Activated naive CD4-positive, alpha-beta T cell treated with anti-CD3 and anti-CD28 coated beads, Interleukin-2, amount 50 U/mL, for 24 hours (primary cell): ENCODE results near the gene TNFRSF6B.

ENCODE experiments used
- H3K27ac Mint-ChIP-seq: one replicate; pipeline ENCODE4 v1.8.0; 2021; ENCODE audit warnings: mild to moderate bottlenecking, mixed read lengths
- H3K27me3 Mint-ChIP-seq: one replicate; pipeline ENCODE4 v1.8.0; 2021; ENCODE audit warnings: mixed read lengths
- H3K36me3 Mint-ChIP-seq: one replicate; pipeline ENCODE4 v1.8.0; 2021; ENCODE audit warnings: mixed read lengths
- H3K4me1 Mint-ChIP-seq: one replicate; pipeline ENCODE4 v1.8.0; 2021; ENCODE audit warnings: mixed read lengths
- H3K4me3 Mint-ChIP-seq: one replicate; pipeline ENCODE4 v1.8.0; 2021; ENCODE audit warnings: mild to moderate bottlenecking, mixed read lengths
- H3K9me3 Mint-ChIP-seq: one replicate; pipeline ENCODE4 v1.8.0; 2021; ENCODE audit warnings: mixed read lengths

The TNFRSF6B gene

GRCh38 chr20:63740627-63741353 lies 44.3 kb downstream of the TNFRSF6B start:
- Mint-ChIP-seq H3K27ac (no peak overlapping the region), H3K4me1 (peaks cover 10% of the 10 kb centered on the region), H3K27me3 (no peaks in the 10 kb centered on the region), H3K9me3 (no peaks in the 10 kb centered on the region), H3K4me3 (peak overlapping the region; percentile 49), H3K36me3 (no peaks in the 10 kb centered on the region)

GRCh38 chr20:63741354-63741675 lies 44.9 kb downstream of the TNFRSF6B start:
- peak overlapping the region; percentile 15 for H3K4me3 Mint-ChIP-seq
- no peaks in the 10 kb centered on the region for H3K36me3 Mint-ChIP-seq
- no peak overlapping the region for H3K27ac Mint-ChIP-seq
- no peaks in the 10 kb centered on the region for H3K9me3 Mint-ChIP-seq
- peaks cover 5% of the 10 kb centered on the region for H3K4me1 Mint-ChIP-seq
- no peaks in the 10 kb centered on the region for H3K27me3 Mint-ChIP-seq

- H3K4me3 Mint-ChIP-seq: peak overlapping the region; percentile 15
- no peaks in the 10 kb centered on the region for H3K4me1 Mint-ChIP-seq
- H3K27me3 Mint-ChIP-seq: no peaks in the 10 kb centered on the region
- H3K9me3 Mint-ChIP-seq: no peaks in the 10 kb centered on the region
- H3K27ac Mint-ChIP-seq: no peak overlapping the region
- H3K36me3 Mint-ChIP-seq: no peaks in the 10 kb centered on the region
Observed at GRCh38 chr20:63741676-63742380, 45.4 kb downstream of the TNFRSF6B start.

GRCh38 chr20:63742381-63743024 lies 46.1 kb downstream of the TNFRSF6B start:
- no peaks in the 10 kb centered on the region for H3K36me3 Mint-ChIP-seq
- H3K4me1 Mint-ChIP-seq: no peaks in the 10 kb centered on the region
- no peak overlapping the region for H3K27ac Mint-ChIP-seq
- no peak overlapping the region for H3K4me3 Mint-ChIP-seq
- H3K9me3 Mint-ChIP-seq: no peaks in the 10 kb centered on the region
- no peaks in the 10 kb centered on the region for H3K27me3 Mint-ChIP-seq

- H3K27me3 Mint-ChIP-seq: no peaks in the 10 kb centered on the region
- no peak overlapping the region for H3K27ac Mint-ChIP-seq
- H3K4me1 Mint-ChIP-seq: no peaks in the 10 kb centered on the region
- no peaks in the 10 kb centered on the region for H3K36me3 Mint-ChIP-seq
- no peak overlapping the region for H3K4me3 Mint-ChIP-seq
- no peaks in the 10 kb centered on the region for H3K9me3 Mint-ChIP-seq
Observed at GRCh38 chr20:63743210-63743970, 46.9 kb downstream of the TNFRSF6B start.

- Mint-ChIP-seq H3K9me3 (no peaks in the 10 kb centered on the region), H3K4me3 (no peak overlapping the region), H3K4me1 (peaks cover 6% of the 10 kb centered on the region), H3K27me3 (no peaks in the 10 kb centered on the region), H3K36me3 (no peaks in the 10 kb centered on the region), H3K27ac (no peak overlapping the region)
Observed at GRCh38 chr20:63744158-63744557, 47.7 kb downstream of the TNFRSF6B start.

GRCh38 chr20:63744574-63745423 lies 48.3 kb downstream of the TNFRSF6B start:
- Mint-ChIP-seq H3K27me3 (no peaks in the 10 kb centered on the region), H3K9me3 (no peaks in the 10 kb centered on the region), H3K4me3 (no peak overlapping the region), H3K36me3 (no peaks in the 10 kb centered on the region), H3K4me1 (peaks cover 10% of the 10 kb centered on the region), H3K27ac (no peak overlapping the region)

- Mint-ChIP-seq H3K27me3 (no peaks in the 10 kb centered on the region), H3K4me3 (no peak overlapping the region), H3K36me3 (no peaks in the 10 kb centered on the region), H3K9me3 (no peaks in the 10 kb centered on the region), H3K4me1 (peaks cover 10% of the 10 kb centered on the region), H3K27ac (no peak overlapping the region)
Observed at GRCh38 chr20:63745424-63745805, 49.0 kb downstream of the TNFRSF6B start.

GRCh38 chr20:63745961-63746731 lies 49.7 kb downstream of the TNFRSF6B start:
- H3K27me3 Mint-ChIP-seq: no peaks in the 10 kb centered on the region
- no peaks in the 10 kb centered on the region for H3K9me3 Mint-ChIP-seq
- H3K4me1 Mint-ChIP-seq: peaks cover 16% of the 10 kb centered on the region
- H3K4me3 Mint-ChIP-seq: no peak overlapping the region
- H3K27ac Mint-ChIP-seq: no peak overlapping the region
- no peaks in the 10 kb centered on the region for H3K36me3 Mint-ChIP-seq

GRCh38 chr20:63746751-63747315 lies 50.4 kb downstream of the TNFRSF6B start:
- H3K9me3 Mint-ChIP-seq: no peaks in the 10 kb centered on the region

GRCh38 chr20:63747622-63748069 lies 51.2 kb downstream of the TNFRSF6B start:
- Mint-ChIP-seq H3K27ac (no peak overlapping the region), H3K27me3 (no peaks in the 10 kb centered on the region), H3K4me3 (no peak overlapping the region), H3K4me1 (peaks cover 23% of the 10 kb centered on the region), H3K9me3 (no peaks in the 10 kb centered on the region), H3K36me3 (no peaks in the 10 kb centered on the region)

More at GRCh38 chr20:63746751-63747315, 50.4 kb downstream of the TNFRSF6B start:
- peaks cover 19% of the 10 kb centered on the region for H3K4me1 Mint-ChIP-seq
- H3K27me3 Mint-ChIP-seq: no peaks in the 10 kb centered on the region
- H3K27ac Mint-ChIP-seq: no peak overlapping the region
- no peaks in the 10 kb centered on the region for H3K36me3 Mint-ChIP-seq
- H3K4me3 Mint-ChIP-seq: no peak overlapping the region
